UCSD-AML1 (cell line): ENCODE results near the gene CCL5.

Experiments used
- DNase-seq: peaks from one replicate; lab custom pipeline; 2025; ENCODE audit not compliant: unreplicated experiment; lab: John Stamatoyannopoulos, UW

CCL5 gene

GRCh38 chr17:35868737-35869136 is 11.4 kb downstream of the CCL5 start, which contains the start of gene HEATR9:
HEATR9 (minus strand) TSS chr17:35868891; CDS start chr17:35868742, 149 bp downstream.
- DNase-seq = no peak

- no peak for DNase-seq
Observed at GRCh38 chr17:35867574-35867973, 12.6 kb downstream of the CCL5 start.

- no peak for DNase-seq
Observed at GRCh38 chr17:35866341-35866950, 13.7 kb downstream of the CCL5 start.

DNA sequence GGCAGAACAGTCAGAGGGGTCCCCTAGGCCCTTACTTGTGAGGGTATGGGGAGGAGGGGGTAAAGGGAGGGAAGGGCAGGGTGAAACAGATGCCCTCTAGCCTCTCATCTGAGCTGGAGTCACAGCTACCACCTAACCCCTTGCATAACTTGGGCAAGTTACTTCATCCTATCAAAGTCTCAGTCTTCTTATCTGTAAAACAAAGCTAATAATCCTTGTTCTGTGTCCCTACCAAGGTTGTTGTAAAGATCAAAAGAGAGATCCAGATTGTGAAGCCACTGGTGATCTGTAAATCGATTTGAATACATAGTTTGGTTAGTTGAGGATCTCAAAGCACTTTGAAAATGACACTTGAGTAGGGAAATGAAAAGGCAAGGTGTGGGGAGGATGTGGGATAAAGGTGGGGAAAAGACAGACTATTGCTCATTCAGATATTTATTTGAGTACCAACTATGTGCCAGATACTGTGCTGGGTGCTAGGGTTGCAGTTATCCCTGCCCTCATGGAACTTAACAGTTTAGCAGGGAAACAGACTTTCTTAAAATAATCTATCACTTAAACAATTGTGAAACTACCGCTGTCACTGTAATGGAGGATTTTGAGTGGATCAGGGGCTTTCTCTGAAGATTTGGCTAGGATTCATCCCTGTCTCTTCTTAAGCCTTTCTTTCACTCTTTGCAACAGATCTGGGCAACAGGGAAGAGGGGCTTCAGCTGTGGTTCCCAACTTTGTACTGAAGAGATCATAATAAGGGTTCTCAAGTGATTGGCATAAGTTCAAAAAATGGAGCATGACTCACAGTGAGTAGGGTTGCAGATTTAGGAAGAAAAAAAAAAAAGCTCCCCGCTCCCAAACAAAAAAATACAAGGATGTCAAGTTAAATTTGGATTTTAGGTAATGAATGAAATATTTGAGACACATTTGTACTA is 14.5 kb downstream of the CCL5 start:
- no peak for DNase-seq

GRCh38 chr17:35864853-35865252 is 15.3 kb downstream of the CCL5 start:
- DNase-seq = no peak

- no peak for DNase-seq
Observed at GRCh38 chr17:35856603-35857002, 23.6 kb downstream of the CCL5 start.

DNA sequence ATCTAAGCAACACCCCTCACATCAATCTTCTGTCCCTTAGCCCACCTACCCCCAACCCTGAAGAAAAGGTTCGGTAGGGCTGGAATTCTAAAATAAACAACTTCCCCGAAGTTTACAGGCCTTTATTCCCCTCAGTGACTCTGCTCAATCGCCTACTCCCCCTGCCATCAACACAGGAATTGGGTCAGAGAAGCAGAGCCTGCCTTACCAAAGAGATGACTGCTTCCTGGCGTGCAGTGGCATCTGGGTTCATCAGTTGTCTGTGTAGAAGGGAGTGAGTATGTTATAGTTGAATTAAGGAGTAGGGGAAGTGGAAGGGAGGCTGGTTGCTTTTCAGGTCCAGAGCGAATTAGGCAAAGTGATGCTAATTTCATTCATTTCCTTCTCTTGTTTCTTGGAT is 24.2 kb downstream of the CCL5 start:
- DNase-seq = no peak

DNA sequence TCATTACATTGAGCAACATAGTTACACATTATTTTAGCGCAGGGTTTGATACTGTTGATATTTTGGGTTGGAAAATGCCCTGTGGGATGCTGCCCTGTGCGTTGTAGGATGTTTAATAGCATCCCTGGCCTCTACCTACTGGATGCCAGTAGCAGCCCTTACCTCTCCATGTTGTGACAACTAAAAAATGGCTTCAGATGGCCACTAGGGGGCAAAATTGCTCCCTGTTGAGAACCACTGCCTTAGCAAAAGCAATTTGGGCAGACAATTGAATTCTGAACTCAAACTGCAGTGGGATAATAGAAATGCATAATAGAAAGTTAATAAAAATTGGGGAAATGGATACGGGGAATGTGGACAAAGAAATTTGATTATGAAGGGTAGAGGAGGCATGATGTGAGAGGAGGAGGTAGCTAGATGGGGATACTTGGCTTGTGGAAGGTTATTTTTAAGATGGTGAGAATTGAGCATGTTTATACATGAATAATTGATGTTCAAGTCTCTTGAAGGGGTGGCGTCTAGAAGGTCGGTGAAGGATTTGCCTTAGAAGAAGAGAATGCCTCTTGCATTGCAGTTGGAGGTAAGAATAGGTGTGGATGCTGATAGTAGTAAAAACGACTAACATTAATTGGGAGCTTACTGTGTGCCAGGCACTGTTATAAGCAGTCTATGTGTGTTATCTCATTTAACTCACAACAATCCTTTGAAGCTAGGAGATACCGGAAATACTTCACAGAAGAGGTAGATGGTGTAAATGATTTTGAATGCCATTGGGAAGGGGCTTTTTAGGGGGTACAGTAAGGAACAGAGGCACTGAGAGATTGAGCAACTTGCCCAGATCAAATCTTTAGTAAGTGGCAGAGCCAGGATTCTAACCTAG is 30.5 kb downstream of the CCL5 start:
- DNase-seq = peak; percentile 22

- DNase-seq = no peak
Observed at GRCh38 chr17:35847633-35848373, 32.4 kb downstream of the CCL5 start.

DNA sequence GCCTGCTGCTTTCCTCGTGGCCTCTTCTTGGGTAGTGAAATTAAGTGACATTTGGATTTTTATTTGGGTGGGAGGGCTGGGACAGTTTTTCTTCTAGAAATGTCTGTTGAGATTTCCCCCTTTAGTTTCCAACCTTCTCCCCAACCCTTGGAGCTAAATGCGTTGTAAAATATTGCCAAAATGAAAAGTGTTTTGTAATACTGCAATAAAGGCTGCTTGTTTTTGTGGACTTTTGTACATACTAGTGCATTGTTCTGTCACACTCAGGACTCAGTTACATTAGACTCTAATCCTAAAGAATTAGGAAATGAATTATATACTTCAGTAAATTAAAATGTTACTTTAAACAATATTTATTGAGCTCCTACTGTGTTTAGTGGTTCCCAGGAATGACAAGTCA is 33.2 kb downstream of the CCL5 start:
- no peak for DNase-seq

DNA sequence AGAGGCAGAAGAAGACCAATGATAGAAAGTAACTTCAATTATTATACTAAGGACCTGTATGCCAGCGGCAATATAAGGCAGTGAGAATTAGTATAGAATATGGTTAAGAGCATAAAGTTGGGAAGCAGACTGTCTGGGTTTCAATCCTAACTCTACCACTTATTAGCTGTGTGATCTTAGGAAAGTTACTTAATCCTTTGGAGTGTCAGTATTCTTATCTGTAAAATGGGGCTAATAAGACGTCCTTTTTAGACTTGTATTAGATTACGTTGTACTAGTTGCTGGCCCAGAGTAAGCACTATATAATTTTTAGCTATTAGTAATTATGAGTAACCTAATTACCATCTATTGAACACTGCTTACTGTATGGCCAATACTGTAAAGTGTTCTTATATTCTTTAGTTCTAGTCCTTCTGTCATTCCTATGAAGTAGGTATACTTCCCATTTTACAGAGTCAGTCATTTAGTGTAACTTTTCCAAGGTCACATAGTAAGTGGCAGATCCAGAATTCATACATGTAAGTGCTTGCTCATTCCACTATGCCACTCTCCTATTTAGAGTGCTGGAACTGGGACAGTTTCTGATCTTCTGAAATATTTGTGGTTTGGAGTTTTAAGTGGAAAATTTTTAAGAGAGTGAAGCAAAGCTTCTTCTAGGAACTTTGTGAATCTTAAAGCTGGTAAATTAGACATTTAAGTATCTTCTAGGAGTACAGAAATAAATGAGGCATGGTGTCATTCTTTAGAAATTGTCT is 33.9 kb downstream of the CCL5 start:
- no peak for DNase-seq

- DNase-seq = no peak
Observed at GRCh38 chr17:35844547-35844946, 35.6 kb downstream of the CCL5 start.

DNA sequence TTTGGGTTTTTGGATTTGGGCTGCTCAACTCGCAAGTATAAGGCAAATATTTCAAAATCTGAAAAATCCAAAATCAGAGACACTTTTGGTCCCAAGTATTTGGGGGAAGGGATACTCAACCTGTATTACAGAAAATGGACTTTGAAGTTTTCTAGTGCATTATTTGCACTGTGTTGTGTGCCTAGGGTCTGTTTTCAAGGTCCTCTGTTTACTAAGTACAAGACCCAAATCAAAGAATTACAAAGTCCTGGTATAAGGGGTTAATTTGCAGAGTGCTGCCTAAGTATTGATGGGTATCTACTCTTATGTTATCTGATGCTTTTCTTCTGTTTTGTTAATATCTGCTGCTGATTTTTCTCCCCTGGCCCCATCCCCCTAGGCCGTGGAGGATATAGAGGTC is 36.5 kb downstream of the CCL5 start:
- no peak for DNase-seq

GRCh38 chr17:35842239-35842638 is 37.9 kb downstream of the CCL5 start:
- DNase-seq = no peak

- DNase-seq = no peak
Observed at GRCh38 chr17:35841505-35841904, 38.7 kb downstream of the CCL5 start.

DNA sequence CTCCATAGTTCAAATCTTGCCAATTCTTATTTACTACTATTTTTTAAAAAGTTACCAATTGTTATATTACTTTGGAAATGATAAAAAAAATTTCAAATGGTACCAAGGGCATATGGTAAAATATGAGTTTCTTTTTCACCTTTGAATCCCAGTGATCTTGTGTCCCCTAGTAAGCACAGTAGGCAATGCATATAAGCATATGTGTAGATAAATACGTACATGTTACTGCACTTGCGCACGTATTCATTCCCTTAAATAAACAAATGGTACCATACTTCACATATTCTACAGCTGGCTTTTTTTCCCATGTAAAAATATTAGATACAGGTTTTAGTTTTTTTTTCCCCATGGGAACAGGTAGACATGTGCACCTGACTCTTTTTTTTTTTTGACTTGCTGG is 39.1 kb downstream of the CCL5 start:
- no peak for DNase-seq

DNA sequence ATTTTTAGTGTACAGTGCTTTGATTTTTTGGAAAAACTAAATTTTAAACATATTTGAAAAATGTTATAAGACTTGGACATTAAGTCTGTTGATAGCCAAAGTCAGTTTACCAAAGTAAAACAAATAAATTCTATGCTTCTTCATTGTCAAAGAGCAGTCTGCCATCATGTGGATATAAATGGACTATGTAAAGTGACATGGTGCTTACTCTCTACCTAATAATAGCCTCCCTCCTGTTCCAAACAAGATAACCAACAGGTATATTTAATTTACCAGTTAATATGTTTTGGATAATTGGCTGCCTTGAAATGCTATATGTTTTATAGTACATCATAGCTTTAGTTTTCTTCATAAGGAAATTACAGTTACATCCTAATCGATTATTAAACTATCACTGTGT is 55.0 kb downstream of the CCL5 start:
- no peak for DNase-seq
